Epidermal melanocyte (primary cell): ENCODE results near the gene CRYGN.

ENCODE experiments used
- DNase-seq: peaks from one replicate; pipeline ENCODE4 v3.0.0; 2011; ENCODE audit warnings: low spot score; ENCODE audit not compliant: insufficient read length

CRYGN gene

DNA sequence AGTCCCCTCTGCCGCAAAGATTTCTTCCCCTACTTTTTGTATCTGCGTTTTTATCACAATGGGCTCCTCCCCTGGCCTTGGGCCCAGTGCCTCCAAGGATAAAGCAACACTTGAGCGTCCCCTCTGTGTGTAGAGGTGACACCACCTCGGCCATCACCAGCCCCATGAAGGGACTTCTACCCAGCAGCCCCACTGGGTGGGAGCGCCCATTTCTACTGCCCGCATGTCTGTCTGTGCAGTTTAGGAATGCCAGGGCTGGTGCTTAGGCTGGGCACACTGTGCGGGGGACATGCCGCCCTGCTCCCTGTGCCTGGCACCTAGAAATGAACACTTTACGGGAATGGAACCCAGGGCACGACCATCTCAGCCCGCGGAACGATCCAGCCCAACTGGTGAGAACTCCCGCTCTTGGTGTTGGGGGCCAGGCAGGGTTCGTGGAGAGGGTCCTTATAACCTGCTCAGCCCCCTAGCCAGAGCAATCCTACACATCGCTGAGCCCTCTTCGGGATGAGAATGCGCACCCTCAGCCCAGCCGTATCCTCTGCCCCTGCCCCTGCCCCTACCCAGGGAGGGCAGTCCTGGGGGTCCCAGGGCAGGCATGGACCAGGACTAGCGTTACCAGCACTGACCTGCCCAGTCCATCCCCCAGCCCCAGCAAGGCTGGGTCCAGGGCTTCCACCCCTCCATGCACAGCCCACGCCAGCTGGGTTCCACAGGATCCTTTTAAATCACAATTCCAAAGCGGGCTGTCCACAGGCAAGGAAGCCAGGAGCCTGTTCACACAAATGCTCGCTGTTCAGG is 12.8 kb downstream of the CRYGN start:
- no peak for DNase-seq

DNA sequence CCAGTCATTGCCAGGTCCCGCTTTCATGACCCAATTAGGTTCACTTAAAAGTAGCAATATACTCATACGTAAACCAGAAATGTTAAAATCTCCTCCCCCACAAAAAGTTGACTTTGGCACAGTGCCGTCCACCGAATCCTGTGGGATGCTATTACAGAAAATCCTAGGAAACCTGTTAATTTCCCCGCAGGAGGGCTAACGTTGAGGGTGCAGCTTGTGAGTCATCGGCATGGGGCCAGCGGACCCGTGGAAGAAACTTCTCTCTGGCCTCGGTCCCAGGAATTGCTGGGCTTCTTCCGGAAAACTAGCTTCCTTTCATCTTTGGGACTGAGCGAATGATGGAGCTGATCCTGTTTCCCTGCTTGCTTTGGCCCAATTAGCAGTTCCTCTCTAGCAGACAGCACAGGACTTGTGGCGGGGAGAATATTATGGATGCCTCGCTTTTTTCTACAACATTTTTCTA is 13.5 kb downstream of the CRYGN start:
- no peak for DNase-seq

- DNase-seq, result peak; percentile 13
Observed at GRCh38 chr7:151425670-151426440, 14.1 kb downstream of the CRYGN start.

DNA sequence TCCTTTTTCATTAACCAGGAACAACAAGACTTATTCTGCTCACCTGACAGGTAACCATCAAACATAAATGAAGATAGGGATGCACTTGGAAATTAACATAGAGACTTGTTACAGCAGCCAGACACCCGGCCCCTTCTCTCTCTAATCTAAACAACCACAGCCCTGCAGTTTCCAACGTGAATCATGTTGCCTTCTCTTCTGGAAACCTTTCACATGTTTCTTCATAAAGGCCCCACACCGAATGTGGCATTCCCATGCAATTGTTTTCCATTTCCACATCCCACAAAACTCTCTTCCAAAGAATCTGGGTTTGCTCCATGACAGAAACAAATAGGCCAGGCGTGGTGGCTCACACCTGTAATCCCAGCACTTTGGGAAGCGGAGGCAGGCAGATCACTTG is 15.1 kb downstream of the CRYGN start:
- no peak for DNase-seq

DNA sequence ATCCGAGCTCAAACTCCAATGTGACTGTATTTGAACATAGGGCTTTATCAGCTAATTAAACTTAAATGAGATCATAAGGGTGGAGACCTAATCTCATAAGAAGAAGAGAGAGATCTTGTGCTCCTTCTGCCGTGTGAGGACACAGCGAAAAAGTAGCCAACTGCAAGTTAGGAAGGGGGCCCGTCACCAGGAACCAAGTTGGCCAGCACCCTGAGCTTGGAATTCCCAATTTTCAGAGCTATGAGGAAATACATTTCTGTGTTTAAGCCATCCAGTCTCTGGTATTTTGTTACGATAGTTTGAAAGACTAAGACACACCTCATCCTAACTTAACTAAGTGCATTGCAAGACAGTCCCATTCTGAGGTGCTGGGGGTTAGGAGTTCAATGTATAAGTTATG is 16.0 kb downstream of the CRYGN start:
- no peak for DNase-seq

GRCh38 chr7:151423226-151423625 is 16.7 kb downstream of the CRYGN start:
- DNase-seq, result no peak

DNA sequence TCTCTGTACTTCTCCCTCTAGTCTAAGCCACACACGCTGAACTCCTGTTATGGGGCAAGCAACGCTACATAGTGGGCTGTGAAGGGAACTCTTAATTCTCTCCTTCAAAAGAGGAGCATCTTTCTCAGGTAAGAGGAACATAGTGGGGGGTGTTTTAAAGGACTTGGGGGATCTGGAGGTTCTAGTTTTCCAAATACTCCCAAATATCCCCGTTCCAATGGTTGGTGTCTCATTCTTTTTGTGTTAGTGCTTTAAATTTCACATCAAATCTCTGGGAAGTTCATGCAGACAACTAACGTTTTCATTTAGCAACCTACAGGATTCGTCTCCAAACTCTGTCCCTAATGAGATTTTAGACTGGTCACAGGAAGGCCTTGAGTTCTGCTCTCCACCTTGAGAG is 17.7 kb downstream of the CRYGN start:
- DNase-seq, result no peak

- no peak for DNase-seq
Observed at GRCh38 chr7:151420144-151420543, 19.8 kb downstream of the CRYGN start.

- no peak for DNase-seq
Observed at GRCh38 chr7:151416941-151417315, 23.0 kb downstream of the CRYGN start.

GRCh38 chr7:151416112-151416940 is 23.6 kb downstream of the CRYGN start:
- DNase-seq, result no peak

GRCh38 chr7:151415375-151416105 is 24.4 kb downstream of the CRYGN start:
- DNase-seq, result no peak

- DNase-seq, result no peak
Observed at GRCh38 chr7:151413241-151413640, 26.7 kb downstream of the CRYGN start.

DNA sequence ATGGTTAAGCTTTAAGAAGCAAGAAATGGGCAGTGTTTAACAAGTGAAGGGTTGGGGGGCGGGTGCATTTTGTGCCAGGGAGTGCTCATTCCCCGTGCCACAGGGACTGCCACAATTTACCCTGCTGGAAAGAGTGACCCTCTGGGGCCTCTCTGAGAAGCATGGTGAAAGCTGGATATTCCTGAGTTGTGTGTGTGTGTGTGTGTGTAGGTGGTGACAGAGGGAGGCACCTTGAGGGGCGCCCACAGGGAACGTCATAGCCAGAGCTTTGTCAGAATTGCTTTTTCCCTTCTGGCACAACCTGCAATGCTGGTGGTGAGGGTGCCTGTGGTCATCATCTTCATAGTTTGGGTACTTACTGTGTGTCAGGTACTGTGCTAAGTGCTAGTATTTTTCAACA is 27.6 kb downstream of the CRYGN start:
- DNase-seq, result no peak

- DNase-seq, result no peak
Observed at GRCh38 chr7:151411551-151411950, 28.4 kb downstream of the CRYGN start.

- no peak for DNase-seq
Observed at GRCh38 chr7:151410405-151411390, 29.2 kb downstream of the CRYGN start.

- DNase-seq, result no peak
Observed at GRCh38 chr7:151409667-151410404, 30.1 kb downstream of the CRYGN start, which contains the start of gene WDR86. Gene WDR86 (minus strand): TSS chr7:151410038. CDS start chr7:151409589, 449 bp downstream.

DNA sequence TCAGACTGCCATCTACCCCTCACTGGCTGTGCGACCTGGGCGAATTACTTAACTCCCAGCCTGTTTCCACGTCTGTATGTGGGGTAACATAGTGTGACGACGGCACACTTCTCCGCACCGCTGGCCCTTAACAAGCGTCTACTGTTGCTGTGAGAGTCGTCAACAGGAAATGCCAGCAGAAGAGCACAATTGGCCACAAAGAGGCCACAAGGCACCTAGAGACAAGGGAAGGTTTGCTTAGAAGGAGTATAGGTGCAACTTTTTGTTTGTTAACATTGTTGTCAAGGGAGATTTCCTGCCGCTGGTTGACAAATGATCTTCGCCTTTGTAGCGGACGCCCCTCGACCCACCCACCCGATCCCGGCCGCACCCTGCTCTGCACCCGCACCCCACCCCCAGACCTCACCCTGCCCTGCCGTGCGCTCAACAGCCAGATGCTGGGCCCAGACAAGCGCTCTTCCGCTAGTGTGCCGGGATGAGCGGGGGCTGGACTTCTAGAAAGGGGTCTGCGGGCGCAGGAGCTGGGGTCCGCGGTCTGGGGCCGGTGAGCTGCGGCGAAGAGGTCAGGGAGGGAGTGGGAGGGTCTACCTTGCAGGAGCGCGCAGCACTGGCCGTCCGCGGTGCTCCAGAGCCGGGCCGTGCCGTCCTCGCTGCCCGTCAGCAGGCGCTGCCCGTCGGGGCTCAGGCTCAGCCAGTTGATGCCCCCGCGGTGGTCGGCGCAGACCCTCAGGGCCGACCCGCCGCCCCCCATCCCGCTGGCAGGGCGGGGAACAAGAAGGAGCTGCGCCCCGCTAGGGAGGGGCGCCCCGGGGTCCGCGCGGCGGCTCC is 30.9 kb downstream of the CRYGN start:
- DNase-seq, result no peak

GRCh38 chr7:151408498-151408838 is 31.5 kb downstream of the CRYGN start:
- DNase-seq, result no peak
